Type B pancreatic cell (in vitro differentiated cells): Measurements from ENCODE around the gene RNF150. TPM values are rescaled to one million over a fixed set of nuclear protein-coding genes. Genes with fewer than 3 reads are reported as not detected.
"Not testable (repeated sequence)": the region's sequence is repeated elsewhere in the genome, so short reads cannot be mapped to it uniquely, and the experiment has no call there.

Source experiments
- DNase-seq: peaks from one replicate; pipeline ENCODE4 v3.0.0; 2021; ENCODE audit warnings: mixed read lengths; ENCODE audit not compliant: unreplicated experiment; ENCODE audit errors: extremely low spot score
- H3K27ac Mint-ChIP-seq: 2 replicates; pipeline ENCODE4 v1.8.0; 2021; ENCODE audit warnings: mild to moderate bottlenecking, mixed read lengths
- H3K27me3 Mint-ChIP-seq: 2 replicates; pipeline ENCODE4 v1.8.0; 2021; ENCODE audit warnings: mixed read lengths
- H3K36me3 Mint-ChIP-seq: 2 replicates; pipeline ENCODE4 v1.8.0; 2021; ENCODE audit warnings: mixed read lengths
- H3K4me1 Mint-ChIP-seq: one replicate; pipeline ENCODE4 v1.8.0; 2021; ENCODE audit warnings: mixed read lengths; ENCODE audit not compliant: unreplicated experiment
- H3K4me3 Mint-ChIP-seq: 2 replicates; pipeline ENCODE4 v1.8.0; 2021; ENCODE audit warnings: mild to moderate bottlenecking, mixed read lengths
- H3K9me3 Mint-ChIP-seq: 2 replicates; pipeline ENCODE4 v1.8.0; 2021; ENCODE audit warnings: mixed read lengths
- CTCF ChIP-seq: fragments of 200-600 bp; sonication (generic); conservative IDR thresholded peaks from 2 replicates; pipeline ENCODE4 v1.5.0; 2021; ENCODE audit warnings: antibody characterized with exemption, mild to moderate bottlenecking
- total RNA-seq: library from RNA; stranded (reverse); gene quantifications from 2 replicates; pipeline ENCODE4 v1.2.1, GENCODE V29; 2021; ENCODE audit warnings: low replicate concordance

Gene RNF150
- total RNA-seq, 1 donor from 2014 or later = 34.0 TPM

GRCh38 chr4:140816806-140817510, 316.3 kb downstream of the RNF150 start:
- no peak for DNase-seq
- Mint-ChIP-seq H3K36me3 (no peaks in the 10 kb centered on the region), H3K4me3 (no peak overlapping the region), H3K27ac (no peak overlapping the region), H3K9me3 (no peaks in the 10 kb centered on the region), H3K4me1 (no peaks in the 10 kb centered on the region), H3K27me3 (no peaks in the 10 kb centered on the region)
- TF ChIP-seq CTCF = no peak

- Mint-ChIP-seq H3K4me3 (no peak overlapping the region), H3K9me3 (no peaks in the 10 kb centered on the region), H3K27ac (no peak overlapping the region), H3K36me3 (no peaks in the 10 kb centered on the region), H3K4me1 (no peaks in the 10 kb centered on the region), H3K27me3 (peaks cover 6% of the 10 kb centered on the region)
- no peak for DNase-seq
- no peak for TF ChIP-seq CTCF
These were observed 319.5 kb downstream of the RNF150 start for GRCh38 chr4:140813804-140814203.

- no peak overlapping the region for H3K27ac Mint-ChIP-seq
- no peak for DNase-seq
- no peaks in the 10 kb centered on the region for H3K4me1 Mint-ChIP-seq
- TF ChIP-seq CTCF = no peak
- H3K4me3 Mint-ChIP-seq = no peak overlapping the region
- H3K9me3 Mint-ChIP-seq = no peaks in the 10 kb centered on the region
- no peaks in the 10 kb centered on the region for H3K36me3 Mint-ChIP-seq
- peaks cover 6% of the 10 kb centered on the region for H3K27me3 Mint-ChIP-seq
These were observed 320.4 kb downstream of the RNF150 start for GRCh38 chr4:140812916-140813315.

- no peak for TF ChIP-seq CTCF
These were observed 321.8 kb downstream of the RNF150 start for GRCh38 chr4:140811429-140811828.

GRCh38 chr4:140810591-140811169, 322.6 kb downstream of the RNF150 start:
- not testable (repeated sequence) for H3K36me3 Mint-ChIP-seq, H3K27ac Mint-ChIP-seq, DNase-seq, H3K4me3 Mint-ChIP-seq, H3K4me1 Mint-ChIP-seq, H3K27me3 Mint-ChIP-seq, H3K9me3 Mint-ChIP-seq

More at GRCh38 chr4:140811429-140811828, 321.8 kb downstream of the RNF150 start:
- no peak for DNase-seq
- Mint-ChIP-seq H3K27ac (no peak overlapping the region), H3K4me3 (no peak overlapping the region), H3K36me3 (no peaks in the 10 kb centered on the region), H3K4me1 (no peaks in the 10 kb centered on the region), H3K27me3 (peaks cover 6% of the 10 kb centered on the region), H3K9me3 (no peaks in the 10 kb centered on the region)

Other genes starting within 250 kb of the RNF150 start
- gene ZNF330, start 87.4 kb upstream of the RNF150 start, total RNA-seq = 35.4 and 42.2 TPM in 2 replicates